C1 segment of cervical spinal cord (tissue), 14 donors: ENCODE results near the gene PREPL.
"Not testable (repeated sequence)": the region's sequence is repeated elsewhere in the genome, so short reads cannot be mapped to it uniquely, and the experiment has no call there.

Experiments used
- DNase-seq, 14 donors: peaks; one replicate each; lab custom pipeline; 2025; lab: John Stamatoyannopoulos, UW

Gene PREPL

GRCh38 chr2:44361330-44362206 is at the start of gene PREPL, which contains the start of gene CAMKMT:
Gene PREPL (minus strand): TSS chr2:44361494. CDS start chr2:44346342, 15,152 bp downstream.
Gene CAMKMT (plus strand): TSS chr2:44361947.
- DNase-seq, result peak; percentile 86 to 98 (median 97)

GRCh38 chr2:44398243-44398897 is 37.1 kb upstream of the PREPL start:
- DNase-seq, result no peak

GRCh38 chr2:44397447-44398175 is 36.3 kb upstream of the PREPL start:
- DNase-seq, result no peak

DNA sequence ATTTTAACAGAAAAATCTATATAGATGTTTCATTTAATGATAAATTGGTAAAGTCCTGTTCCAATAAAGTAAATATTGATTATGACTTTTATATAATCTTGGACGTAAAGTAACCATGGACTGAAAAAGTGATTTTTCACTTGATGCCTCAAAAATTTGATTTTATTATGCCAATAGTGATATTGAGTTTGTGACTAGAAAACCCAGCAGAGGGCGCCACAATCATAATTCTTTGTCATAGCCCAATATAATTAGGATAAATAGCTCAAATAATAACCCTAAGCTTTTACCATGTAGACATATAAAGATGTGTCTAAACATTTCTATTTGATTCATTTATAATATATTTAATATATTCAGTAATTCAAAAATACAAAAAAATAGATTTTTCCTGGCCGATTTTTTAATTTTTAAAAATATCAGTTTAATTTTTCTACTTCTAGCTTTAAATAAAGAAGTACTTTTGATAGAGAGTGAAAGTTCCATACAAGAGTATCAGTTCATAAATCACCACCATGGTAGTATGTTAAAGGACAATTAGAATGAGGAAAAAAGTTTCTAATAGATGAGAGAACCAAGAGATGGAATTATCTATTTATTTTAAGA is 31.1 kb upstream of the PREPL start:
- DNase-seq, result peak in 2 of 14 donors; percentile 3 to 5

DNA sequence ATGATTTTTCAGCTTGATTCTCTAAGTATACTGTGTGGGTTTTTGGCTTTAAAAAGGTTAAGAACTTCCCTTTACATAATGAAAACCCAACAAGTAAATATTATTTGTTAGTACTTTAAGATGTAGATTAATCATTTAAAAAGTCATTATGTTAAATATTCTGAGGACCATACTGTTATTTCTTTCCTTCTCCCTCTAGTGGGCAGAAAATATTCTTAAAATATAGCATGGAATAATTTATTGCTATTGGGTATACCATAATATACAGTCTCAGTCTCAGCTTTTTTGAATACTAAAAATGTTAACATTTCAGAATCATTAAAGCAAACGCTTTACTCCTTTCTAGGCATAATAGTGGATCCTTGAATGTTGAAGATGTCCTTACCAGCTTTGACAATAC is 28.6 kb upstream of the PREPL start:
- DNase-seq, result no peak

DNA sequence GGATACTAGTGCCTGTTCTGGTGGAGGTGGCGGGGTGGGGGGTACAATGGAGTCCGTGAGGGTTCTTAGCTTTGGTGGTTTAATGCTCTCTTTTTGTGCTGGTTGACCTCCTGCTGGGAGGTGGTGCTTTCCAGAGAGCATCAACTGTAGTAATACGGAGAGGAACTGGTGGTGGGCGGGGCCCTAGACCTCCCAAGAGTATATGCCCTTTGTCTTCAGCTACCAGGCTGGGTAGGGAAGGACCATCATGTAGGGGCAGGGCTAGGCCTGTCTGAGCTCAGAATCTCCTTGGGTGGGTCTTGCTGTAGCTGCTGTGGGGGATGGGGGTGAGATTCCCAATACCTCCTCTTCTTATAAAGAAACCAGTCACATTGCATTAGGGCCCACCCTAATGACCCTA is 27.6 kb upstream of the PREPL start:
- DNase-seq, result no peak

- DNase-seq, result not testable (repeated sequence)
Measured at GRCh38 chr2:44385226-44385625, 23.9 kb upstream of the PREPL start.

GRCh38 chr2:44377486-44377885 is 16.2 kb upstream of the PREPL start:
- DNase-seq, result no peak

DNA sequence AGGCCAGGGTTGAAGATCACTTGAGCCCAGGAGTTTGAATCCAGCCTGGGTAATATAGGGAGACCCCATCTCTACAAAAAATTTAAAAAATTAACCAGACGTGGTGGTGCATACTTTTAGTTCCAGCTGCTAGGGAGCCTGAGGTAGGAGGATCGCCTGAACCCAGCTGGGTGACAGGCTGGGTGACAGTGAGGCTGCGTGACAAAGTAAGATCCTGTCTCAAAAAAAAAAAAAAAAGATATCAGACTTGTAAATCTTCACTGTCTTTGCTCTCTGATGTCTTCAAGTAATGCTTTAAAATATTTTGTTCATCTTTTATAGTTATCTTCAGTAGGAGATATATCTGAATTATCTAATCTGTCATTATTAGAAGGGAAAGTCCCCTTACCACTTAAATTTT is 11.0 kb upstream of the PREPL start:
- no peak for DNase-seq

- DNase-seq, result no peak
Measured at GRCh38 chr2:44371445-44371844, 10.2 kb upstream of the PREPL start.

- DNase-seq, result no peak
Measured at GRCh38 chr2:44369392-44369791, 8.1 kb upstream of the PREPL start.

DNA sequence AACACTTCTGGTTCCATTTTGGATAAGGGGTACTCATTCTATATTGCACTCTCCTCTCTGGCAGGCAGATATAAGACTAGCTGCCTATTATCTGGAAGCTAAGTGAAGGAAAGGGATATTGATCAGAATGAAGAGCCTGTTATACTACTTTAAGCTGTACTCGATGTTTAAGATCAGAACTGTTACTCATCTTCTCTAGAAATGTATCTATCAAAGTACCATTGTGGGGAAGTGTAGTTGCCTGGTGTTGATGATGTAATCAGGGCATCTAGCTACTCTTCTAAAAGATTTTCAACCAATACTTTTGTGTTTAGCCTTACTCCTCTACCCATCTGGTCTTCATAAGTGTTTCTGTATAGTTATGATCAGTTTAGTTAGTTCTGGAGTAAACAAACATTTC is 6.3 kb upstream of the PREPL start:
- DNase-seq, result no peak

DNA sequence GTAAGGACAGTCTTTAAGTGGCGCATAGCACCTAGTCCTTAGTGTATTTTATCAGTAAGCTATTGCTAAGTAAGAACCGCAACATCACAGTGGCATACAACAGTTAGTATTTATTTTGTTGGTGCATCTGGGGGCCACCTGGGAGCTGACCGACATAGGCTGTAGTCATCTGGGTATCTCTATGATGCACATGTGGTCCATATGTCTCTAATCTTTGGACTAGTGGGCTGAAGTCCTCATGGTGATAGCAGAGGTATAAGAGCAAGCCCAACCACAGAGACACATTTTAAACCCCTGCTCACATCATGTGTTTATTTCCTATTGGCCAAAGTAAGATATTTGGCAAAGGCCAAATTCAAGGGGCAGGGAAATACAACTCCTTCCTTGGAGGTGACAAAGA is 3.3 kb upstream of the PREPL start:
- DNase-seq, result no peak

- peak in 9 of 14 donors; percentile 6 to 71 (median 51) for DNase-seq
Measured at GRCh38 chr2:44362207-44363015, 1.1 kb upstream of the PREPL start.

- peak in 1 of 14 donors; percentile 34 for DNase-seq
Measured at GRCh38 chr2:44360749-44361329, 455 bp downstream of the PREPL start.

GRCh38 chr2:44358503-44358902 is 2.8 kb downstream of the PREPL start:
- no peak for DNase-seq

- no peak for DNase-seq
Measured at GRCh38 chr2:44354761-44355160, 6.5 kb downstream of the PREPL start.

DNA sequence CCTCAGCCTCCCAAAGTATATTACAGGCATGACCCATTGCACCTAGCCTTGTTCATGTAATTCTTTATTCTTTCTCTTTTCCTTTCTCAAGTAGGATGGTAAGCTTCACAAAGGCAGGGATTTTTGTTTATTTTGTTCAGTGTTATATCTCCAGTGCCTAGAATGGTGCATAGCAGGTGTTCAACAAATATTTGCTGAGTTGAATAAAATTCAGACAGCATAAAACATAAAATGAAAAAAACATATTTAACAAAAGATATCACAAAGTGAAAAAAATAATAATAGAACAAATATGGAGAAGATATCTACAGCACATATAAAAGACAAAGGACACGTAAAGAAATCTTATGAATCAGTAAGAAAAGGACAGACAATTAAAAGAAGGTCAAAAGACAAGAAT is 8.8 kb downstream of the PREPL start:
- DNase-seq, result no peak

GRCh38 chr2:44351676-44352075 is 9.6 kb downstream of the PREPL start:
- no peak for DNase-seq

DNA sequence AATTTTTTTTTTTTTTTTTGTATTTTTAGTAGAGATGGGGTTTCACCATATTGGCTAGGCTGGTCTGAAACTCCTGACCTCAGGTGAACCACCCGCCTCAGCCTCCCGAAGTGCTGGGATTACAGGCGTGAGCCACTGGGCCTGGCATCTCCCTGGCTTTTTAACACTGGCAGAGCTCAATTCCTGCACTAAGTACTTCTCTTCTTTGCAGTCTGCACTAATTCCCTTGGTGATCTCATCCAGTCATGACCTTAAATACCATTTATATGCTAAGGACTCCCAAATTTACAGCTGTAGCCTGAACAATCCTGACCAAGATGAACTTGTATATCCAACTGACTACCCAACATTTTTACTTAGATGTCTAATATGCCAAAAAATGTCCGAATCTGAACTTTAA is 10.2 kb downstream of the PREPL start:
- no peak for DNase-seq

DNA sequence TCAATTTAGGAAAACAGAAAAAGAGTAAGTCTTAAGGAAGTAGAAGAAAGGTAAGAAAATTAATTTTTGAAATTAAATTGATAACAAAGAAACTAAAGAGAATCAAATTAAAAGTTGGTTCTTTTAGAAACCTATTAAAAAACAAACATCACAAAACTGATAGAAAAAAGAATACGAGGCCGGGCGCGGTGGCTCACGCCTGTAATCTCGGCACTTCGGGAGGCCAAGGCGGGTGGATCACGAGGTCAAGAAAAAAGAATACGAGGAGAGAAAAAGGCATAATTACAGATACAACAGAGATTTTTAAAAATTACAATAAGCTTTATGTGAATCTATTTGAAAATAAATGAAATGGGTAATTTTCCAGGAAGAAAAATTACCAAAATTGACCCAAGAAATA is 11.8 kb downstream of the PREPL start:
- DNase-seq, result no peak
